KBM-7 (cell line): Measurements from ENCODE around the gene PDE10A.

ENCODE experiments used
- DNase-seq: peaks from one replicate; pipeline ENCODE4 v3.0.0-alpha.2; 2015
- in situ Hi-C: fragments of 300-500 bp; cut with MboI; formaldehyde crosslinking; loops from 2 replicates; pipeline ENCODE4 v1.14.3; 2020; ENCODE audit warnings: low sequenced_read_pairs, low pct_unique_long_range_greater_than_20kb, mixed read lengths

Gene PDE10A

DNA sequence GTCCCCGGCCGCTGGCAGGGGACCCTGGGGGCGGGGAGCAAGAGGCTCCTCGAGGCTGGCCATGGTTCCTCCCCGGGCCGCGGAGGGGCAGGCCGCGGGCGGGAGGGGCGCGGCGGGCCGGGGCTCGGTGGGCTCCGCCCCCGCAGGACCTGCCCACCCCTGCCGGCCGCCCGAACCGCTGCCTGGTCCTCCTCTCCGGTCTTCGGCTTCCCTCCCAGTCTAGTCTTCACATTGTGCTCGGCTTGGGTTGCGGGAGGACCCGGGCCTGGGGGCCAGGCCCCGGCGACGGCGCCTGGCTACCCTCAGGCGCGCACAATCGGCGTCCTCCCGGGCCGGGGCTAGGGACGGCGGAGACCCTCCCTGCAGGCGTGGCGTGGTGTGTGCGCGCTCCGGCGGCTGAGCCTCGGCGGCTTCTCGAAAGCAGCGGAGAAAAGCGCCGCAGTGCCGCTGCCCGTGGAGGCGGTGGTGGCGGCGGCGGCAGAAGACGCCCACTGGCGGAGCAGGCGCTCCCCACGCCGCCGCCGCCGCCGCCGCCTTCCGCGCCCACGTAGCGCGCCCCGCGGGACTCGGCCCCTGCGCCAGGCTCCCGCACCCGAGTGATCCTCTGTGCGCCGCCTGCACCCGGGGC is at the start of gene PDE10A:
Gene PDE10A, minus strand, starts transcription at position 493 of the 628 bp plus-strand sequence. Its CDS starts 430 bp downstream, at position 63.
- no peak for DNase-seq
- in situ Hi-C loops, result no loop called here

- DNase-seq, result no peak
- in situ Hi-C loops, result no loop called here
These were observed 46.0 kb upstream of the PDE10A start for GRCh38 chr6:165708985-165709576.

GRCh38 chr6:165707067-165707853 is 44.2 kb upstream of the PDE10A start:
- in situ Hi-C loops, result no loop called here
- no peak for DNase-seq

- DNase-seq, result no peak
- in situ Hi-C loops, result no loop called here
These were observed 42.9 kb upstream of the PDE10A start for GRCh38 chr6:165705941-165706340.

DNA sequence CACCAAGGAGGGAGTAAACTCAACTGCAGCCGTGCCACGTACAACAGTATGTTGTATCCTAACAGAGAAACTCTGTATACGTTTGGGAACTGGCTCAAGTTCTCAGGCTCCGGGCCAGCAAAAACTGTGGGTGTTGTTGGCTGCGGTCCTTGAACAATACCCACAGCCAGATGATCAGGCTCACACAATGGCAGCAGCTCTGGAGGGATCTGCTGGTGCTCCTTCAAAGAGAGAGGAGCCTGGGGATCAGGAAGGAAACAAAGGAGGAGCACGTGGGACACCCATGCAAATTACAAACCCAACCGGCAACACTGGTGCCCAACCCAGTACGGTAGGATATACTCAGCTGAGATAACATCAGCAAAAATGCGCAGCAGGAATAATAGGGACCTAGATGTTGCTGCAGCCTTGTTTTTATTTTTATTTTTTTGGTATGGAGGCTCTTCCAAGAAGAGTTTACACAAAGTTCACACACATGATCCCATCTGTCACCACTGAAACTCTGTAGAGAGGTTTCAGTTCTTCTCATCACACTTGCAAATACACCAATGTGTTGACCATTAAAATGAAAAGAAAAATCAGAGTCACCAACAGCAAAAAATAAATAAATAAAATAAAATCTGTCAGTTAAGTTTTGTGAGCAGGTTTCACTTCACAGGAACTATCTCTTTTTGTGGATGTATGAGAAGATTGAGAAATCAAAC is 41.2 kb upstream of the PDE10A start:
- no peak for DNase-seq
- in situ Hi-C loops, result no loop called here

DNA sequence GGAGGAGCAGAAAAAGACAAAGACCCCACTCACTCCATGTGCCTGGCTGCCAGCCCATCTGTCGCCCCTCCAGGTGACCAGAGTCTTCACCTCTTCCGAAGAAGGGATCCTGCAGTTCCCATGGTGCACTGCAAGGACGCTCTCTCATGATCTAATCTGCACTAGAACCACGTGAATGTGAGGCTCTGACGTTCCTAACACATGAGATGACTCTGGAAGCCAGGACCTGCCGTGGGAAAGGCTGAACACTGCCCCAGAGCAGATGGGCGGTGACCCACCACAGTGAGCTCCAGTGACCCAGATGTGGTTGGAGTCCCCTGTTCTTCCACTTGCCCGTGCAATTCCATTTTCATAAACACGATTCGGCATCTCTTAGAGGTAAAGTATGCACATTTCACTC is 39.6 kb upstream of the PDE10A start:
- in situ Hi-C loops, result no loop called here
- DNase-seq, result no peak

DNA sequence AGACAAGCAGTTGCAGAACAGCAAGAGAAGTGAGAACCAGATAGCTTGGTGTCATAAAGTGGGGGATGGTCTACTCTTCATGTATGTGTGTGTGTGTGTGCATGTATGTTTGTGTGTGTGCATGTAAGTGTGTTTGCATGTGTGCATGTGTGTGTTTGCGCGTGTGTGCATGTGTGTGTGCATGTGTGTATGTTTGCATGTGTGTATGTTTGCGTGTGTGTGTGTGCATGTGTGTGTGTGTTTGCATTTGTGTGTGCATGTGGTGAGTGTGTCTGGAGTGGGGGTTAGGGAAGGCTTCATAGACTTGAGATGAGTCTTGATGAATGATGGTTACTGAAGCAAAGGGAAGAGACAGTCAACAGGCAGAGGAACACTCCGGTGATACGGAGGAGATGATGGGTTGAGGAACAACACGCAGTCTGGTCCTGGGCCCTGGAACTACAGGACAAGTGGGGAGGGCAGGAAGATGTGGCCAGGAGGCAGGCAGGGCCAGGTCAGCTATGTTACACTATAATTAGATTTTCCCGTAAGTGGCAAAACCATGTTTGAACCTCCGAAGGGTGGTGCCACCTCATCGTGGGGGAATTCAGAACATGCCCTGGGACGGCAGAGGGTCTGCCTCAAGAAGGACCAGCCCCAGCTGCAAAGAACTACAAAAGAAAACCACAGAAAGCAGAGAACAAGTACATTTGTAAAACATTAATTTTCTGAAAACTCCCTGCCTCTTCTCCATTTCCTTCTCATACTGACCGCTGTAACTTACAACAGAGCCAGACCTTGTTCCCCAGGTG is 38.7 kb upstream of the PDE10A start:
- DNase-seq, result no peak
- in situ Hi-C loops, result no loop called here

GRCh38 chr6:165701005-165701404 is 38.0 kb upstream of the PDE10A start:
- in situ Hi-C loops, result no loop called here
- no peak for DNase-seq

DNA sequence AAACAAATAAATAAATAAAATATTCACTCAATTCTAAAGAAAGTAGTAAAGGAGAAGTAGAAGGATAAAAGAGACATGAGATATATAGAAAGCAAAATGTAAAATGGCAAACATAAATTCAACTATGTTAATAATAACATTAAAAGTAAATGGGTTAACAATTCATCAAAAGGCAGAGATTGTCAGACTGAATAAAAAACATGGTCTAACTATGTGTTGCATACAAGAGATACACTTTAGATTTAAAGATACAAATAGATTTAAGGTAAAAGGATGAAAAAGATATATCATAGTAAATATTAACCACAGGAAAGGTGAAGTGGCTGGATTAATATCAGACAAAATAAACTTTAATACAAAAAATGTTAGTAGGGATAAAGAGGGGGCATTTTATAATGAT is 35.8 kb upstream of the PDE10A start:
- in situ Hi-C loops, result no loop called here

GRCh38 chr6:165697171-165697570 is 34.1 kb upstream of the PDE10A start:
- no peak for DNase-seq
- in situ Hi-C loops, result no loop called here

More for the DNA sequence above, 35.8 kb upstream of the PDE10A start:
- no peak for DNase-seq

DNA sequence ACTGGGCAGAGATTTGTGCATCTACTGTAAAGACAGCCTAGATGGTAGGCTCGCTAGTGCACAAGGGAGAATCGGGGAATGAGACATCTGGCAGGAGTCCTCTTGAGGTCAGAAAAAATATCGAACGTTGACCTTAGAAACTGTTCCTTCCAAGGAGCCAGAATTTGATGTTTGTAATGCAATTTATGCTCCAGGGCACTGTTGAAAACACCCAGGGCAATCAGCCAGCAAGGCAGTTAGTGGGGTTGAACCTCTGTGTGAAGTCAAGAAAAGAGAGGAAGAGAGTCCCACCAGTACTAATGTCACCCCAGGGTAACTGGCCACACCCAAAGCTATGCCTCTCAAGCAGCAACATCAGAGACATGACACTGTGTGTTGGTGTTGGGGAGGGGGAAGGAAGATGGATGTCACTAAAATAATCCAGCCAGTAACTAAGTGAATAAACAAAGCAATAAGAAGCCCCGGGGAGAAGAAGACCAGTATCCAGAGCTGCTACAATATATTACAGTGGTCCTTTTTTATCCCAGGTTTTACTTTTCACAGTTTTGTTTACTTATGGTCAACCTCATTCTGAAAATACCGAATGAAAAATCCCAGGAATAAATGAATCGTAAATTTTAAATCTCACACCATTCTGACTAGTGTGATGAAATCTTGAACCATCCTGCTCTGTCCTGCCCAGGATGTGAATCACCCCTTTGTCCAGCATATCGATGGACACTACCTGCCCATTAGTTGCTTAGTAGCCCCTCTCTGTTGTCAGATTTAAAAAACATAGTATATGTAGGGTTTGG is 32.9 kb upstream of the PDE10A start:
- no peak for DNase-seq
- in situ Hi-C loops, result no loop called here

- DNase-seq, result no peak
- in situ Hi-C loops, result no loop called here
These were observed 31.3 kb upstream of the PDE10A start for GRCh38 chr6:165694296-165694695.

GRCh38 chr6:165692106-165692653 is 29.1 kb upstream of the PDE10A start:
- no peak for DNase-seq
- in situ Hi-C loops, result no loop called here

DNA sequence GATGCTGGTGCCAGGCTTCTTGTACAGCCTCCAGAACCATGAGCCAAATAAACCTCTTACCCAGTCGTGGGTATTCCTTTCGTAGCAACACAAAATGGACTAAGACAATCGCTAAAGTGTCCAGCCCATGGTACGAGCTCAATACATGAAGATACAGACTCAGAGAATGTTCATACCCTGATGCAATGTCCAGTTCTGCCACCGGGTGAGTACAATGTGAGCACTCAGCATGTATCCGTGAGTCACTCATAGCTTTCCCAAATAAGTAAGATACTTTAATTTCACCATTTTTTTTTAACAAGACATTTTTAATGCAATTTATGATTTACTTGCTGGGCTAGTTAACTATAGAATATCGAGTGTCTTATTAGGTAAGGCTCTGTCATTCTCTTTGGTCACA is 26.7 kb upstream of the PDE10A start:
- no peak for DNase-seq
- in situ Hi-C loops, result no loop called here

DNA sequence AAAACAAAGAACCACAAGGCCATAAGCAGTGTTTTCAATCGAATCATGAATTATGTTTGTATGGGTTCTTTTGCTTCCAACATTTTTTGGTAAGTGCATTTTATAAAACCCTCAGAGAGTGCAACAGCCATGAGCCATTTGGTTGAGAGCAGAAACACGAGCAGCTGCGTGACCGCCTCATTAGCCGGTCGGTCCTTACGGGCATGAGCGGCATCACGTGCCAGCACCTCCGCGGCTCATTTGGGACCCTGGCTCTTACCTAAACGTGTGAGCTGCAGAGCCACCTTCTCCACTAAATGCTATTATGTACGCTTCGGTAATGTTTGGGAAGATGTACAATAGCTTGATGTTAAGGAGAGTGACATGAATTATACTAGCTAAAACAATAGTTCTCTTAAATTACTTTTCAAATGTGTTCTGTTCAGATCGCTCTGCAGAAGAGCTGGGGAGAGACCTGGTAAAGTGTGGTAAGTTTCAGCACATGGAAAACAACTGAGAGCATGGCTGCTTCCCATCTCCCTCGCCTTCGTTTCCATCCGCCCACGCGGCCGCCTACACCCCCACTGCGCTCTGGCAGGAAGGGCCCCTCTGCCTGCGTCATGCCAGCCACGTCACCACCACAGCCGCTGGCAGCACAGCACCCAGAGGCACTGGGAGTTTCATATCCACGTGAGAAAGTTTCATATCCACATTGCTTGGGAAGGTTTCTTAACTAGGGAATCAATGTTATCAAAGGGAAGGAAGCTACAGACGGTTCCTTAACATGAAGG is 23.7 kb upstream of the PDE10A start:
- in situ Hi-C loops, result no loop called here
- DNase-seq, result no peak

DNA sequence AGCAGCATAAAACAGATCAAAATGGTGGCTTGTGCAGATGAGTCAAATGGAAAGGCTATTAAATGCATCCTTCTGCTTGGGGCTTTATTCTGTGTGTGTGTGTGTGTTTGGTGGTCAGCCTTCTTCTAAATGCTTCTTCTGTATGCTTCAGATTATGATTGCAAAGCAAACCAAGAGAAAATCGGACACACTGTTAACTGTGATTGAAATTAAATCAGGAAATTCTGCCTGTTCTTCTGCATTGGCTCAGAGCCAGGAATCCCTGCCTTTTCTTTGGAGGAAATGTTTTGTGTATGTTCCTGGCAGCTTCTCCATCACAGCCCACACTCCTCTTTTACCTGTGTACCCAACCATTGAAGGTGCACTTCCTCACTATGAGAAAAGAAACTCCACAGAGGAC is 22.3 kb upstream of the PDE10A start:
- DNase-seq, result no peak
- in situ Hi-C loops, result no loop called here

DNA sequence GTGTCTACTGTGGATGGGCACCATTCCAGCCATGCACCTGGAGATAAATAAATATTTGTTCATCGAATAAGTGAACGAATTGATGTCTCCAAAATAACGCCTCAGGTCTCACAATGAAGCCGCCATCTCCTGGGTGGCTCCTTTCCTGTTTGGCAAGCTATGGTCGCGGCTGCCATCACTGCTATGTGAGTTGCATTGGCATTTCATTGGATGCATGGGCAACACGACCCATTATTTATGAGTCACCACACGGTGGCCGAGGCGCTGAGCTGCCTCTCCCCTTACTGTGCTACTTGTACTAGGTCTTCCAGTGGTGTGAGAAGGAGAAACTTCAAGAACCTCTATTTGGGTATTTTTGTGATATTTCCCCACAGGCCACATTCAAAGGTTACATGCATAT is 21.3 kb upstream of the PDE10A start:
- in situ Hi-C loops, result no loop called here
- no peak for DNase-seq
